Lower lobe of right lung (tissue), 2 donors: ENCODE measurements around the gene BEND2. TPM values are rescaled to one million over a fixed set of nuclear protein-coding genes. Genes with fewer than 3 reads are reported as not detected.

Experiments used
- ATAC-seq, 2 donors: fragments of 200-7000 bp; cut with Tn5 transposase; one replicate each; pipeline ENCODE4 v1.9.1; 2020 to 2022; ENCODE audit warnings: mild to moderate bottlenecking in 2 of 2, moderate library complexity in 2 of 2
- DNase-seq: peaks from one replicate; pipeline ENCODE4 v3.0.0-alpha.2; 2020
- H3K27ac ChIP-seq: fragments of 200-600 bp; one replicate; pipeline ENCODE4 v1.8.0; 2022
- H3K27me3 ChIP-seq: fragments of 200-600 bp; one replicate; pipeline ENCODE4 v1.8.0; 2022; ENCODE audit warnings: low read depth
- H3K36me3 ChIP-seq: fragments of 200-600 bp; one replicate; pipeline ENCODE4 v1.8.0; 2022; ENCODE audit warnings: mild to moderate bottlenecking
- H3K4me1 ChIP-seq: fragments of 200-600 bp; one replicate; pipeline ENCODE4 v1.8.0; 2022
- H3K4me3 ChIP-seq: fragments of 200-600 bp; one replicate; pipeline ENCODE4 v1.8.0; 2022; ENCODE audit warnings: mild to moderate bottlenecking
- H3K9me3 ChIP-seq: fragments of 200-600 bp; one replicate; pipeline ENCODE4 v1.8.0; 2022
- CTCF ChIP-seq: fragments of 200-600 bp; IDR thresholded peaks from one replicate; pipeline ENCODE4 v1.8.0; 2022; ENCODE audit warnings: antibody characterized with exemption, mild to moderate bottlenecking
- intact Hi-C: fragments of 100-400 bp; cut with DNase I; formaldehyde crosslinking; loops from one replicate; pipeline ENCODE4 v1.11.0; 2022
- total RNA-seq: library from RNA; stranded (reverse); fragmentation: NEBNext Ultra II Directional; extraction: Animal tissue kit (Norgen Biotek cat#: 25700); gene quantifications from one replicate; pipeline ENCODE4 v1.2.1, GENCODE V29; 2021
- donor health status: DM: no; HTN: yes; CAD: no; lungs with severe emphysema.

BEND2 gene
- total RNA-seq, 1 donor from 2014 or later = 0.24 TPM

- ATAC-seq (no peak), DNase-seq (no peak)
- H3K27me3 ChIP-seq = no peaks in the 10 kb centered on the region
- H3K27ac ChIP-seq = no peak overlapping the region
- intact Hi-C loops = no loop called here
- no peak for TF ChIP-seq CTCF
- H3K4me3 ChIP-seq = no peak overlapping the region
- no peaks in the 10 kb centered on the region for H3K36me3 ChIP-seq
- H3K4me1 ChIP-seq = no peaks in the 10 kb centered on the region
- no peaks in the 10 kb centered on the region for H3K9me3 ChIP-seq
Observed at GRCh38 chrX:18174209-18174608, 46.5 kb downstream of the BEND2 start.

GRCh38 chrX:18173494-18174180, 47.0 kb downstream of the BEND2 start:
- Histone ChIP-seq H3K27ac (no peak overlapping the region), H3K9me3 (no peaks in the 10 kb centered on the region), H3K4me1 (no peaks in the 10 kb centered on the region), H3K36me3 (no peaks in the 10 kb centered on the region), H3K4me3 (no peak overlapping the region), H3K27me3 (no peaks in the 10 kb centered on the region)
- intact Hi-C loops = no loop called here
- TF ChIP-seq CTCF = no peak
- ATAC-seq (no peak), DNase-seq (no peak)

- H3K36me3 ChIP-seq = no peaks in the 10 kb centered on the region
- no peaks in the 10 kb centered on the region for H3K4me1 ChIP-seq
- H3K9me3 ChIP-seq = no peaks in the 10 kb centered on the region
- no peak overlapping the region for H3K4me3 ChIP-seq
- ATAC-seq (no peak), DNase-seq (no peak)
- intact Hi-C loops = no loop called here
- H3K27ac ChIP-seq = no peak overlapping the region
- TF ChIP-seq CTCF = no peak
- H3K27me3 ChIP-seq = no peaks in the 10 kb centered on the region
Observed at GRCh38 chrX:18172970-18173369, 47.7 kb downstream of the BEND2 start.

GRCh38 chrX:18170910-18171309, 49.8 kb downstream of the BEND2 start:
- H3K4me1 ChIP-seq = no peaks in the 10 kb centered on the region
- no peaks in the 10 kb centered on the region for H3K9me3 ChIP-seq
- TF ChIP-seq CTCF = no peak
- no peak overlapping the region for H3K27ac ChIP-seq
- ATAC-seq = no peak
- no peaks in the 10 kb centered on the region for H3K27me3 ChIP-seq
- intact Hi-C loops = no loop called here
- no peaks in the 10 kb centered on the region for H3K36me3 ChIP-seq
- no peak for DNase-seq
- H3K4me3 ChIP-seq = no peak overlapping the region

GRCh38 chrX:18166068-18166467, 54.6 kb downstream of the BEND2 start:
- no peak for DNase-seq
- no peak for TF ChIP-seq CTCF
- no peaks in the 10 kb centered on the region for H3K4me1 ChIP-seq
- no peaks in the 10 kb centered on the region for H3K27me3 ChIP-seq
- no peak for ATAC-seq
- H3K4me3 ChIP-seq = no peak overlapping the region
- intact Hi-C loops = no loop called here
- no peaks in the 10 kb centered on the region for H3K36me3 ChIP-seq
- no peak overlapping the region for H3K27ac ChIP-seq
- no peaks in the 10 kb centered on the region for H3K9me3 ChIP-seq
